ENCODE results near the gene KLHL3.

The KLHL3 gene

DNA sequence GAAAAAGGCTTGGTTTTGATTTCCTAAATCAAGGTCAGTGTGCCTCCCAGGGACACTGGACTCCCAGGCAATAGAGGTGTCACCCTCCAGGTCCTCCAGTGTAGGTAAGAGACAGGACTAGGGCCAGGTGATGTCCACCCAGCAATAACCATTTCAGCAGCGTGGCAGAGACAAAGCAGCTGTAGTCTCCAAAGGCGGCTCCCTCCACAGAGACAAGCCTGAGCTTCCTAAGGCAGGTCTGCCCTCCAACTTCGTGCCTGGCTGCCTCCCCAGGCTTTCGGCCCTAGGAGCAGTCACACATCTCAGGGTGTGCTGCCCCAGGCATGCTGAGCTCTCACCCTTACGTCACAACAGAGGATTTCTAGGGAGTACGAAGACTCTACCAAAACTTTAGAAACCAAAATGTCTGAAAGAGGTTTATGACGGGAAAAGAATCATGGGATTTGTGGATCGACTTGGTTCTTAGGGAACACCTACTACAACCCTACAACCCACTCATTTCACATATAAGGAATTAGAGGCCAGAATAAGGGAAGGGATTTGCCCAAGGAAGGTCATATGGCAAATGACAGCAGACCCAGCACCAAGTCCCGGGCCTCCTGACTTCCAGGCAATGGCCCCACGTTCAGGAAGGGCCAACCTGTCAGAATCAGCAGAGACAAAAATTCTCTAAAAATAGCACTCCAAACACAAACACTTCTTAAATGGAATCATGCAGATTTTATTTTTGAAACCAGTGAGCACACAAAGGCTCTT lies 105.5 kb downstream of the KLHL3 start:
- DNase-seq, result no peak

DNA sequence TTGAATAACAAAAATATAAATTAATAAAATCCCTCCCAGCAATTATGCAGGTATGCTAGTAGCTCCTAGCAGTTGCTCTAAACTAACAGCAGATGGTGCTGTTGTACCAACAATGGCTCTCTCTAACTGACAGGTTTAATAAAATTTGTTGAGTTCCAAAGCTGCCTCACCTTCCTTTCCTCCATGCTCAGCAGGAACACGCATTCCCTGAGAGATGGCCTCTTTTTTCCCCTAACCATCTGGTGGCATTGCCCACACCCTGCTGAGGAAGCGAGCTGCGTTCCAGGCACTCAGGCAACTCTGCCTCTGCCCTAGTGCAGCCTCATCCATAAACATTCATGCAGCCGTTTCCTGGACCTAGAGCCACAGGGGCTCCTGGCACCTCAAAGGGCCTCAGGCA lies 106.2 kb downstream of the KLHL3 start:
- peak in 1 of 2 donors; percentile 48 for DNase-seq

DNA sequence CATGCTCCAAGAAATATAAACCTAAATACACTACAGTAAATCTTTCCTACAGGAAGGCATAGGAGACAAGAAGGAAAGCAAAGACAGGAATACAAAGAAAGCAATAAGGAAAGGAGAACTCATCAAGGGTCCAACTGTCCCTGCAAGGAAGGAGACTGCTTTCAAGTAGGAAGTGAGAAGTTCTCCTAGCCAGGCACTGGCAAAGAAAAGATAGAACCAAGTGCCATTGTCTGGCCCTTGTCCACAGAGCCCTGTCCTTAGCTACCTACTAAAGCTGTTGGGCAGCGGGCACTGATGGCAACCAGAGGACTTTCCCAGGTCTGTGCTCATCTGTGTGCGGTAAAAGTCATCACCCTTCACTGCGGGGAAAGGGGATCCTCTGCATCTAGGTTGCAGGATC lies 108.2 kb downstream of the KLHL3 start:
- DNase-seq, result no peak

- DNase-seq, result no peak
Measured at GRCh38 chr5:137627293-137627692, 108.6 kb downstream of the KLHL3 start.

GRCh38 chr5:137624786-137625349 lies 111.0 kb downstream of the KLHL3 start:
- no peak for DNase-seq

DNA sequence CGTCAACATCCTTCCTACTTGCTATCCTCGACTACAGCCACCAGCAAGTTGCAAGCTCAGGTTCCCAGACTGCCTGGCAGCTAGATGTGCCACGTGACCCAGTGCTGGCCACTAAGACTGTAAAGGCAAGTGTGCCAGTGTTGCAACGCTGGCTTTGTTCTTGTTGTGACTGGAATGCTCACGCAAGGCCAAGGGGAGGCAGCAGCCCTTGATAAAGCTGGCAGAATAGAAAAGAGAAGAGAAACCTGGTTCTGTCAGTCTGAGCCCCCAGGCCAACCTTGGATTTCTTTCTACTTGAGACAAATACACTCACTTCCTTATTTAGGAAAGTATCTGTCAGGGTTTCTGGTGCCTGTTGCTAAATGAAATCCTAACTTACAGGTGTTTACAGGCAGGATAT lies 113.0 kb downstream of the KLHL3 start:
- no peak for DNase-seq

- DNase-seq, result no peak
Measured at GRCh38 chr5:137621861-137622823, 113.7 kb downstream of the KLHL3 start.

- no peak for DNase-seq
Measured at GRCh38 chr5:137621306-137621705, 114.6 kb downstream of the KLHL3 start.

DNA sequence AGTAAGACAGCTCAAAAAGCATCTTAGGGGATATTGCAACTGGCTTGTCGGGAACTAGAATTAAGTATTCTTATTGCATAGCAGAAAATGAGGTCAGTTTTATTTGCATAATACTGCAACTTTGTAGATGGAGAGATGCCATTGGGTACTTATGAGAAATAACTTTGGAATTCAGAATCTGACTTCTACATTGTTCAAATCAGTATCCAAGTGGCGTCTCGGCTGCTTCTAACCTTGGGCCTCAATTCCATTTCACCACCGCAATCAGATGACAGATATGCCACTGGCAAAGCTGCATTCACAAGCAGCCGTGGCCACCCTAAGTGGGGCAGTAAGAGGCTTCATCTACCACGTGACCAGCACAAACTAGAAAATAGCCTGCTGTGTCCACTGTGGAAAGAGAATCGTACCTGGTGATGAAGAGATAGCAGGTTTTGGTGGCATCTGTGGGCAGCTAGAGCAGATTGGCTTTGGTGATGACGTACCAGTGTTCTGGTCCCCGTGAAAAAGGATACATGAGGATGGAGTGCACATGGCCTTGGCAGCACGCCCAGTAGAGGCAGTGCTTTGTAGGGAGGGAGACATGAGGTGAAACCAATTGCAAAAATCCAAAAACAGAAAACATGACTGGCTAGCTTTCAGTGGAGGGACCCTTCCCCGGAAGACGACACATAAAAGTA lies 116.6 kb downstream of the KLHL3 start:
- DNase-seq, result no peak

DNA sequence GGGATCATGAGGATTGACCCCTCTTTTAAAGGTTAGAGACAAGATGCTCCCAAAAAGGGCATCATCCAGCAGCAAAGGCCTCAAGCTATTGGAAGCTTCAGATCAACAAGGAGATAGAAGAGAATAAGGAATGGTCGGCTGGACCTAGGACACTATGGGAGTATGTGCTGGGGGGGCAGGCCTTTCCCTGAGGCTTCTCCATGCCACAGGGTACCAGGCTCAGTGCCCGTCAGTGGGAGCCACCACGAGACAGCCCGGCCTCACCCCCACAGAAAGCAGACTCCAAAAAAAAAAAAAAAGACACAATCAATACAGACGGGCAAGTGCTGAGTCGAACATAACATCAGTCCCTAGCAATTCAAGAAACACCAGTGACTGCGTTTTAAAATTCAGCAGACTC lies 117.4 kb downstream of the KLHL3 start:
- DNase-seq, result no peak

DNA sequence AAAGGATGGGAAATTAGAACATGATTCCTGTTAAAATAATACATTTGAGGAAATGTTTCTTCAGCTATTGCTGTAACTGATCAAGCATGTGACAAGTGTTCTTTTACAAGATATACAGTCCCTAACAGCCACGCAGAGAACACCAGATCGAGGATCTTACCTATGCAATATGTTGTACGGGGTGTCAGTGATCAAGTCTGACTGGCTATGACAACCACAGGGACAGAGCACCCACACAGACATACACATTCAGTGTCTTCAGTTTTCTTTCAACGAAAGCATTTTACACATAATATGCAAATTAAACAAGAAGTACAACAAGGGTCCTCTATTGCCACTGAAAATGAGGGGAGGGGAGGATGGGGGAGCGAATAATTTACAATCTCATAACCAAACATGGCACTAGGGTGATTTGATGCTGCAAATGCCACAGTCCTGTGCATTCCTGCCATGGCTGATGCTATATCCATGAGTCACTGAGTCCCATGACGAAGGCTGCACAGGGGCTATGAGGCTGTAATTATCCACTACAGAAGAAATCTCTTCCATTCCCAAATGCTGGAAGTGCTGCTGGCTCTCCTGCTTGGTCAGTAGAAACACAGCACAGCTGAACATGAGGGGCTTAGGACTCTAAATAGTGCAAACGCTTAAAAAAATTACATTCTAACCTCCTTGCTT lies 118.2 kb downstream of the KLHL3 start:
- no peak for DNase-seq

DNA sequence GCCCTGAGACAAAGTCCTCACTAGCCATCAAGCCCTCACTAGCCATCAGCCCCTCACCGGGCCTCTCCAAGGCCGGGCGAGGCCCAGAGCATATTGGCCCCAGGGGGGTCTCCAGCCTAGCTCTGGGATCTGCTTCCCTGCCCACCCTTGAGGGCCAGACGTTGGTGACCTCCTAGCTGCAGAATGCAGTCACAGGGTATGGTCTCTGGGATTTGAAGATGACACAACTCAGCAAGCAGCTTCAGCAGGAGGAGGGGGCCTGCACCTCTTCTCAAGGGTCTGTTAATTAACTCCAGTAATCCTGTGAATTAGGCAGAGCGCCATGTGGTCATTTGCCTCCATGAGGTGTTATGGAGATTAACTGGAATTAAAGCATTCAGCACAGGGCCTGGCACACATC lies 119.8 kb downstream of the KLHL3 start:
- DNase-seq, result no peak

- DNase-seq, result no peak
Measured at GRCh38 chr5:137615171-137615775, 120.6 kb downstream of the KLHL3 start.

- no peak for DNase-seq
Measured at GRCh38 chr5:137613554-137614265, 122.2 kb downstream of the KLHL3 start.

GRCh38 chr5:137612576-137612975 lies 123.3 kb downstream of the KLHL3 start:
- no peak for DNase-seq

- DNase-seq, result no peak
Measured at GRCh38 chr5:137611794-137612435, 124.0 kb downstream of the KLHL3 start.

DNA sequence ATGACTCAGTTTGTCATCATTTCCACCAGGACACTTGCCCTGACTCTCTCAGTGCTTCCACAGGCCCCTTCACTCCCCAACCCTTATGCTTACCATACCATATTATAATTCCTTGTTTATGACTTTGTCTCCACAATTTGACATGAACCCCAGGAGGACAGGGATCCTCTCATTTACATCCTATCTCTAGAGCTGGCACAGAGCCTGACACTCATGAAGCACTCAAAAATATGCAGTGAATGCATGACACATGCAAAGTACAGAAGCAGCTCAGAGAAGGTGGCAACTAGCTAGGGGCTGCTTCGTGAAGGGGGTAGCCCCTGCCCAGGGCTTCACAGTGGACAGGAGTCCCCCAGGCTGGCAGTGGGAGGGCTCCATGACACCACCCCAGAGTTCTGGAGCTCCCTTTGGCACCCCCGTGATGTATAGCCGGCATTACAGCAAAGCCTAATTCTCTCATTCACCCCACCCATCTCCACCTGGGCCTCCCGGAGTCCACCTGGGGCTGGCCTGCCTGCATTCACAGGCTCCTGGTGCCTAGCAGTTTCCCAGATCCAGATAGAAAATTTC lies 124.8 kb downstream of the KLHL3 start:
- DNase-seq, result no peak

GRCh38 chr5:137610598-137610997 lies 125.3 kb downstream of the KLHL3 start:
- DNase-seq, result no peak

GRCh38 chr5:137609127-137609526 lies 126.8 kb downstream of the KLHL3 start:
- DNase-seq, result no peak

DNA sequence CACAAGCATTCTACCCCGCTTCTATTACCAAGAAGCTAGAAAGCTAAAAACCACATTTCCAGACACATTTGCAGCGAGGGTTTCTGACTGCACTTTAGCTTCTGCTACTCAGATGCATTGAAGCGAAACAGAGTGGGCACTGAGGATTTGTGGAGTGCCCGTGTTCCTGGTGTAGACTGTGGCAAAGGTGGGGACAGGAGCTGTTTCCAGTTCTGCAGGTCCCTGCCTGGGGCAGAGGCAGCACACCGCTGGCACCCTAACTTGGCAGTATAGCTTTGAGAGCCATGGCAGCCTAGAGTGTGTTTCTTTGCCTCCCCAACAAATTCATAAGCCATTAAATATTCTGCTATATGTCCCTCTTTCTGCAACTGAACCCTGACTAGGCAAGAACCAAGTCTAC lies 128.1 kb downstream of the KLHL3 start:
- DNase-seq, result no peak

GRCh38 chr5:137606401-137606800 lies 129.5 kb downstream of the KLHL3 start:
- no peak for DNase-seq
